Fibroblast of the conjunctiva (primary cell): Measurements from ENCODE around the gene COMT.
"Not testable (repeated sequence)": the region's sequence is repeated elsewhere in the genome, so short reads cannot be mapped to it uniquely, and the experiment has no call there.

Source experiments
- DNase-seq: peaks from one replicate; pipeline ENCODE4 v3.0.0-alpha.2; 2010; ENCODE audit warnings: low read depth

COMT gene

DNA sequence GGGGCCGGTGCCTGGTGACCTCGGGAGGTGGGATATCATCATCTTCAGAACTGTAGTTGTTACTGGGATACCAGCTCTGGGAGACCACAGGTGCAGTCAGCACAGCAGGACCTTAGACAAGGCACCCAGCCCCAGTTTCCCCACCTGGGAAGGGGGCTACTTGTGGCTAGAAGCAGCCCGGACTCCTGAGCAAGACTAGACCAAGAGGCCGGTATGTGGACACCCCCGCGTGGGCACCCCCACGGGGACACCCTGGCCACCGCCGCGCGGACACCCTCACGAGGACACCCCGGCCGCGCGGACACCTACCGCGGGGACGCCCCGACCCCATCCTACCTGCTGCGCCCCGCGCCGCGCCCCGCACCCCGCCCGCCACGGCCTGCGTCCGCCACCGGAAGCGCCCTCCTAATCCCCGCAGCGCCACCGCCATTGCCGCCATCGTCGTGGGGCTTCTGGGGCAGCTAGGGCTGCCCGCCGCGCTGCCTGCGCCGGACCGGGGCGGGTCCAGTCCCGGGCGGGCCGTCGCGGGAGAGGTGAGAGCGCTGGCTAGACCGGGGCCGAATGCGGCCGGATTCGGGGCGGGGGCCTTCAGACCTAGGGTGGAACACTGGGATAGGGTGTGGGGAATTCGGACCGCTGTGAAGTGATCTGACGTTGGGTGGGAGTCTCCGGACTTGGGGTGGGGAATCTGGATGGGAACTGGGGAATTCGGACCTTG lies at the start of gene COMT, which contains the start of gene TXNRD2:
TSS of gene COMT (plus strand) at position 408 of the 718 bp plus-strand sequence. CDS start 20,755 bp downstream, outside the sequence.
TSS of gene TXNRD2 (minus strand) at position 454 of the 718 bp plus-strand sequence. CDS start at position 439, 15 bp downstream.
- no peak for DNase-seq

DNA sequence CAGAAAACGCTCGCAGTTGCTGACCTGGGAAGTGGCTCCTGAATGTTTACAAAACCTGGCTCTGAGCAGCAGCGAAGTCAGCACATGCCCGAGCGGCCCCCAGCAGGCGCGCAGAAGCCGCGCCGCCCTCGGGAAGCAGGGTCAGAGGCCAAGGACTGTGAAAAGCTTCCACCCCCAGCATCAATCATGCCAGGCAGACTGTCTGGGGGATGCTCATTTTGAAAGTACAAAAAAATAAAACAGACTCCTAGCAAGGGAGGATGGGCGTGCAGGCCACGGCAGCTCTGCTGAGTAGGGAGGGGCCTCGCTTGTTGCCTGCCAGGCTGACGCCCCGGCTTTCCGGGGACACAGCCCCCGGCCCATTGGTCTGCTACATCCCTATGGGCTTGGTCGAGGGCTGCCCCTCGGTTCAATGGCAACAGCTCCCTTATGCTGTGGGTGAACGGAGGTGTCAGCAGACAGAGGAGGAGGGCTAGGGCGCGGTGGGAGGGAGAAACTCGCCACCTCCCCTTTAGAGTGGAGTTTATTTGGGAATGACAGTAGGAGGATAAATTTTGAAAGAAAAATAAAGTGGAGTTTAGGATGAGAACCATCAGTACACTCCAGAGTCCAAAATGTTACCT lies 49.2 kb upstream of the COMT start:
- DNase-seq, result no peak

DNA sequence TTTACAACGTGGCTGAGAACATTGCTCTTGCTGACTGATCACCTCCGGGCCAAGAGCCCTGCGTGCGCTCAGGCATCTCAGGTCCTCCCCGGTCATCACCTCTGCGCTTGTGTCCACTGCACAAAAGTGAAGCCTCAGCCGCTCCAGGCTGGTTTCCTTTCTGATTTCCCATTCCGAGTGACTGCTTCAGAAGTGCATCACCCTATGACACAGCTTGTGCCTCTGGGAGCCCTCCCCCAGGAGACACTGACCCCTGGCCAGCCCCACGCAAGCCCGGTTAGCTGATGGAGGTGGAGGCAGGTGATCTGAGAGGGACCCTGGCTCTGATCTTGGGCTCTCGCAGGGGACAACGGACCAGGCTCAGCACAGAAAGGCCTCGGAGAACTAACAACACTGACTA lies 48.6 kb upstream of the COMT start:
- DNase-seq, result no peak

DNA sequence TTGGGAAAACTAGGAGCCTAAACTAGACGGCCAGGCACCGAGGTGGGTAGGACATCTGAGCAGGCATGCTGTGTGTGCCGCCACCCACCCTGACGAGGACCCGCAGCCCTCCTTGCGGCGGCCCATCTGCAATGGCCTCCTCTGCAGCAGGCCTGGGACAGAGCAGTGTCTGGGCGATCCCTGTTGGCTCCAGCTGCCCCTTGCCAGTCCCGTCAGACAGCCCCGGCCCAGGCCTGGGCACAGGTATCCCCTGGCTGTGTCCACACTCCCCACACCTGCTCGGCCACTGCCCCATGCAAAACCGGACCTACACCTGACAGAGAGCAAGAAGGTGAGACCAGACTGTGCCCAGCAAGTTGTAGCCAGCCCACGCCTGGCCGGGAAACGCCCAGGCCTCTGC lies 48.2 kb upstream of the COMT start:
- no peak for DNase-seq

DNA sequence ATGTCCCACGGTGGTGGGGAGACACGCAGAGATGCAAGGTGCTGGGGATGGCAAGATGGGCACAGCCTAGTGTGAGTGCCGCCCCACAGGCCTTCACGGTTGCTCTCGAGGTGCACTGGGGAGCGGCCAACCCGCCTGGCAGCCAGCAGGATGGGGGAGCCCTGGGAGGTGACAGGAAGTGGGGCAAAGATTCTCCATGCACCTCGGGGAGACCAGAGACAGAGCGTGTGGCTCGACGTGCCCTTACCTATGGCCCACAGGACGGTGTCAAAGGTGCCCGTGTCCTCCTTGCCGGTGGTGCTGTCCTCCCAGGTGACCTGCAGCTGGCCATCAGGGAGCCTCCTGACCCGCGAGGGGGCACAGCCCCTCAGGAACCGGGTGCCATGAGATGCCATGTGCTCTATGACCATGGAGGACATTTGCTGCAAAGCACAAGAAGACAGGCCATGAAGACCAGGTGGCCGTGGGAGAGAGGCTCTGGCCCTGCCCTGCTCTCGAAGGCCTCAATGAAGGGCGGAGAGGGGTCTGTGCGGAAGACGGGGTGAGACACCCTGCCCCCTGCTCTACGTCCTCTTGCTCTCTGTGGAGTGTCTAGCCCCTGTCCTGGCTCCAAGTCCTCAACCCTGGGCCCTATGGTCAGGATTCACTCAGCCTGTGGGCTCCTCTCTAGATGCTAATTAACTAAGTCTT lies 46.3 kb upstream of the COMT start:
- no peak for DNase-seq

DNA sequence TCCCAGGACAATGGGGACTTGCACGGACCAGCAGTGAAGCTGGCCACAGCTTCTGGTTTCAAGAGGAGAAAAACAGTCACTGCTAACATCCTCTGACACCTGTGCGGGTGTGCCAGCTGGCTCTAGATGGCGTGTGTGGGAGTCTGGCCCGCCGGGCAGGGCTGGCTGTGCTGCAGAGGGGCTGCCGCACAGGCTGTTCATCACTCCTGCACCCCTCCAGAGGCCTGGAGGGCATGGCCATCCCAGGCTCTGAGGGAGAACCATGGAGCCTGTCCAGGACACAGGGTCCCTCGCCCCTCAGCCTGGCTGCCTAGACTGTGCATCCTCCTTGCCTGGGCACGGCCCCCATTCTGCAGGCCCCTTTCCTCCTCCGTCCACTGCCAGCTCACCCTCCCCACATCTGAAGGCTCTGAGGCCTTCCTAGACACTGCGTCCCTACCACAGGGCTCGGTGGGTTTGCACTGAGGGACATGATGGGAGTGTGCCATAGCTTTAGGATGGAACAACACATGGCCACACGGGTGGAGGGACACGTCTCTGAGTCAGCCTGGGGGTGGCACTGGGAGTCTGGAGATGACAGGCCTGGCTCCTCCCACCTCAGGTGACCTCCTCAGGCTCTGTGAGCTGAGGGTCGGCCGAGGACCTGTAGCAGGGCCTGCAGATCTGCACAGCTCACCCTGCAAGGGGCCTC lies 44.8 kb upstream of the COMT start:
- no peak for DNase-seq

DNA sequence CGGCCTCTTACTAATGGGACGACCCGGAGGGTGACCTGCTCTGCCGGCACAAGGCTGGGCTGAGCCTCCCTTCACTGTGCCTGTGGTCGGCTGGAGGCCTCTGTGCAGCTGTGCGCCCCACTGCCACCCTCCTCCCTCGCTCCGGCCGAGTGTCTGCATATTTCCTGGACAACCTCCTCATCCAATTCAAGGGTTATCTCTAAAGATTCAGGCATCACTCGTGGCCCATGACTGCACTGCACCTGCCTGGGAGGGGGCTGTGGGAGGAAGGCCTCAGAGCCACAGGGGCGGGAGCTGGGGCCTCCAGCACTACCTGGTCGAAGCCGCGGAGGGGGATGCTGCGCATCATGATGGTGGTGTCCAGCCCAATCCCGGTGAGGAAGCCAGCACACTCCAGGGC lies 43.8 kb upstream of the COMT start:
- no peak for DNase-seq

DNA sequence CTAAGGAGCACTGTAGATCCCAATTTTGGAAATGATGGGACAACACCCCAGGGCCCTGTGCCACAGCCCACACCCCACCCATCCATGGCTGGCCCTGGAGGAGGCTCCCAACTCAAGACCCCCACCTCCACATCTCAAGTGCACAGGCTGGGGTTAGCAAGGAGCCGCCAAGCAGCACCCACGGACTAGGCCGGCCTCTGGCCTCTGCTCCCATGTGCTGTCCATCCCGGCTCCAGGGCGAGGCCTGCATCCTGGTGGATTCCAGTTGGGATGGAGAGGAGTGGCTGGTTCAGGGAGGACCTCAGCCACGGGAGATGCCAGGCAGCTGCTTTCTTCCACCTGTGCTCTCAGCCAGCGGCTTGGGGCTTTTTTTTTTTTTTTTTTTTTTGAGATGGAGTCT lies 43.4 kb upstream of the COMT start:
- DNase-seq, result no peak

DNA sequence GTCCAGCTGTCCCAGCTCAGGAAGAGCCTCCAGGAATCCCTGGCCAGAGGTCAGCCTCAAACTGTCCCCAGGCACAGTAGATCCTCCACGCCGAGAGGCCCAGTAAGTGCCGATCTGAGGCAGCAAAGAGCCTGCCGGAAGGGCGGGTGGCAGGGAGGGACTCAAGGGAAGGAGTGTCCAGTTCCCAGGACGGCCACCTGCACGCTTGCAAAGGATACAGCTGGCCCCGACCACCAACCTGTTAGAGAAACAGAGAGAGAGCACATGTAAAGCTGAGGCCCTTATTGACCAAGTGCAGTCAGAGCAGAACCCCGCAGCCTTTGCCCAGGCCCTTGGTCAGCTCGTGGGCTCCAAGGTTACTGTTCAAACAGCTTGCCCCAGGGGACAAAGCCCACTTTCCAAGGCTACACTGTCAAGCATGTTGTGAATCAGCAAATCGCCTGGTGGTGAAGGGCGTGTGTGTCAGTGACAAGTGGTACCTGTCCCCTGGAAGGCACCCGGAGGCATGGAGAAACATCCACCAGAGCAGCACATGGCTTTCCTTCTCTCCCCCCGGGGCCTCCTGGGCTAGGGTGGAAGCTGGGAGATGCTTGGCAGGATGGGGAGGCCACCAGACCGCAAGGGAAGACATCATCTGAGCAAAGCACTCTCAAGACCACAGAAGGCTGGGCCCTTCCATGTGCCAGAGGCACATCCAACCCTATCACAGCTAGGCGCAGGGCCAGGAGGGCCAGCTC lies 42.6 kb upstream of the COMT start:
- DNase-seq, result no peak

DNA sequence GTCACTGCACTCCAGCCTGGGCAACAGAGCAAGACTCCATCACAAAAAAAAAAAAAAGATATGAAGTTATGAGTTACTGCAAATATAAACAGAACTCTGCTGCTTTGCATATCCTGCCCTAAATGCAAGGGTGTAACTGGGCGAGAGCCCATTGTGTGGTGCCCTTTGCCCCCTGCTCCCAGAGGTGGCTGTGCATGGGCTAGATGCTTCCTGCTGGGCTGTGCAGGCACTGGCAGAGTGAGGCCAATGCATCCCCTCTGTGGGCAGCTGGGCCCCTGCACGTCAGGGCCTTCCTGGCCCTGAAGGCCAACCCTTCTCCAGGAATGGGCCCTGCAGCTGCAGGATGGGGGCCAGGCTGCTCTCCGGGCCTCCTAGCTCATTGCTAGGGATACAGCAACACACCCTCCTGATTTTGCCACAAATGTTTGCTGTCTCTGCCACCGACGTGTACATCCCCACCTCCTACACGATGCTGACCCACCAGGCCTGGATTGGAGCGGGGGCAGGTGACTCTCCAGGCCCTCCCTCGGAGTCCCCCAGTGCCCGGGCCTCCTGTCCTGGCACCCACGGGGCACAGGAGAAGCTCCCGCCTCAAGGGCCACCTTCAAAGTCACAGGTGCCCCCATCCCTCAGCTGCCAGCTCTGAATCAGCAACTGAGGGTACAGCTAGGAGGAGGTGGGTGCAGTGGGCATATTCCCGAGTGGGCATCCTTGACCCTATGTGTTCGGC lies 40.7 kb upstream of the COMT start:
- DNase-seq, result no peak

DNA sequence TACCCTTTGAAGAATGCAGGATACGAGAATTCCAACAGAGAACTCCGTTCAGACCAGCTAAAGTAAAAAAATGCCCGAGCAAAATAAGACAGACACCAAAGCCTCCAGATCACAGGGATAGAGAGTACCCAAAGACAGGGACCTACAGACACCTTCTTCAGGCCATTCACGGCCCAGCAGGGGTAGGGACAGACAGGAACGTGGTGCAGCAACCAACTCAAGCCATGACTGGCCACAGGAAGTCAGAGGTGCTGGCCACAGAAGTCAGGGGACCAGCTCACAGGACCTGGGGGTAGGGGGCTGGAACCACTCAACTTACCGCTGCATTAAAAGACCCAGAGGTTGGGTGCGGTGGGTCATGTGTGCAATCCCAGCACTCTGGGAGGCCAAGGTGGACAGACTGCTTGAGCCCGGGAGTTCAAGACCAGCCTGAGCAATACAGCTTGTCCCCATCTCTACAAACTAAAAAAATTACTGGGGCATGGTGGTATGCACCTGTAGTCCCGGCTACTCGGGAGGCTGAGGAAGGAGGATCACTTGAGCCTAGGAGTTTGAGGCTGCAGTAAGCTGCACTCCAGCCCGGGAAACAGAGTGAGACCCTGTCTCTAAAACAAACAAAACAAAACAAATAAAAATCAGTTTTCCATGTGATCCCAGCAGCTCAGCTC lies 39.9 kb upstream of the COMT start:
- no peak for DNase-seq

DNA sequence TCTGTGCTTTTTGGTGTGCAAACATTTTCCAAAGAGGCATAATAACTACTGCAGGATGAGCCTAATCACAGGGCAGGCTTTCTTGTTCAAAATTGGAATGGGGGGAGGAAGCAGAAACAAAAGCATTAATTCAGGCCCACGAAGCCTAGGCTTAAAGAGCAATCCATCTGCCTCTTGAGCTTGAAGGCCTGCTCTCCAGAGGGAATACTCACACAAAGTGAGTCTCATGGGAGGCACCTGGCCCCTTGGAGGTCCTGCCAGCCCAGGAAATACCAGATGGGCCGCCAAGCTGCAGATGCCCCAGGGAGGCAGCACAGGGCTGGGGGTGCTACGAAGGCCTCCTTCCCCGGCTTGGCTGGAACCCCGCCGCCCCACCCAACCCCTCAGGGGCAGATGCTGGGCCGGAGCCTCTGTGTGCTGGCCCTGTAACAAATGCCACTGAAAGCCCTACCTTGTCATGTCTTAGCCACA lies 39.3 kb upstream of the COMT start:
- no peak for DNase-seq

DNA sequence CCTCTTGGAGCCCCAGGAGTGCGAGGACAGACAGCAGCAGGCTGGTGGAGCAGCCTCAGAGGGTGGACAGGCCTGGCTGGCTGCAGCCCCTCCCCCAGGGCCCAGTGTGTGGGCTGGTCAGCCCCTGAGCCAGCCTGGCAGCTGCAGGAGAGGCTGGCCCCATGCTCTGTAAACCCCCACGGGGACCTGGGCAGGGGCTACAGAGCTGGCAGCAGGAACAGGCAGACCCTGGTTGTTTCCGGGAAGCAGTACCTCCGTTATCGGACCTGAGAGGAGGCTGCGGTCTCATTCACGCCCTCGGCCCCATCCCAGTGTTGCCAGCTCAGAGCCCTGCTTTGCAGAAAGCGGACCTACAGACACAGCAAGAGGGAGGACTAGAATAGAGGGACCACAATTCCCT lies 38.5 kb upstream of the COMT start:
- DNase-seq, result no peak

DNA sequence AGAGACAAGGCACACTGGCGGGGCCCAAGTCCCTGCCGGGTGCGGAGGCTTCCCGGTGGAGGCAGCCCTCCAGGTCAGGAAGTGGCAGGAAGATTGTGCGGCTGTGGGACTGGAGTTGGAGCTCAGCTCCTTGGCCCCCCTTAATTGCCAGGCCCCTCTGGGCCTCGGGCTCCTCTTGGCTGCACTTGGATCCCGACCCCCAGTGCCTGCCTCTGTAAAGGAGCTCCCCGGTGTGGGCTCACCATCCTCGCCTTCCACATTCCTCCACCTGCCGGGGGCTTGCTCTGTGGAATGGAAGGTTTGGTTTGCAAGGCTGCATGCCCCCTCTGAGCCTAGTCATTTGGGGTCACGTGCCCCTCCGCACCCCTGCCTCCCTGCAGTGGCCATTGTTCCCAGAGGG lies 38.1 kb upstream of the COMT start:
- DNase-seq, result no peak

DNA sequence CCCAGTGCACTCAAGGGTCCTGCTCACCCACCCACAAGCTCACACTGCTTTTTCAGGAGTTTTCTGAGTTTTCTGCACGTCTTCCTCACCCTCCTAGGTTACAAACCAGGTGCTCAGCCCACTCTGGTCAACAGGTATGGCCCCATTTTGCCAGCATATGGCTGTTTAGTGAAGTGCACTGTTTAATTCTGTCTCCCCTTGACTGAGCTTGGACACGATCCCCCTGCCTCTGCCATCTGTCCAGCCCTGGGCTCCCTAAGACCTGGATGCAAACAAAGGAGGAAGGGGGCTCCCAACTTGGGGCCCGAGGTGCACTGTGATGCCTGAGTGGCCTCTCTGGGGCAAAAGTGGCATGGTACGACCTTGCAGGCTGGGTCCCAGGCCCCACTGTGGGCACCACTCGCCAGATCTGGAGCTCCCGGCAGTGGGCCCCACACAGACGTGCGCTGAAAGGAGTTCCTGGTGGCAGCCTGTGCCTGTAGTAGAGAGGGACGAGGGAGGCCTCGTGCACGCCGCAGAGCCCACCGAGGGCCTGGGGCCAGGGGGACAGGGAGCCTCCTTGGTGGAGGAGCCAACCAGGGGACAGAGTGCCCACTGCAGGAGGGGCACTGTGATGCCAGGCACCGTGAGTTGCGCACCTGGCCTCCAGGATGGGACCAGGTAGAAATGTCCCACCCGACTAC lies 37.3 kb upstream of the COMT start:
- DNase-seq, result no peak

DNA sequence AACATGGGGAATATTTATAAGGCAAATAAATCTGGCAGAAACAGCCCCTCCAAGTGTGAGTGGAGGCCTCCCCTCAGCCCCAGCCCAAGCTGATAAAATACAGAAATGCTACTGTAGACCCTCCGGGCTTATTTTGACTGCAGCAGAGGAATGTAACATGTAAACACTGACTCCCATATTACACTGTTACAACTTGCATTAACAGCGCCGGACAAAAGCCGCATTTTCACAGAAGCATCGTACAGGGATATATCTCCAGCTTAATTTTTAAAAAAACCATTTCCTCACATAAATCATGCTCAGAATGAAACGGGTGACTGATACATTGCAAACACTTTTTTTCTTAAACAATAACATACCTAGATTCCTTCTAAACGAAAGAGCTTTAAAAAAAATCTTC lies 36.6 kb upstream of the COMT start:
- no peak for DNase-seq

DNA sequence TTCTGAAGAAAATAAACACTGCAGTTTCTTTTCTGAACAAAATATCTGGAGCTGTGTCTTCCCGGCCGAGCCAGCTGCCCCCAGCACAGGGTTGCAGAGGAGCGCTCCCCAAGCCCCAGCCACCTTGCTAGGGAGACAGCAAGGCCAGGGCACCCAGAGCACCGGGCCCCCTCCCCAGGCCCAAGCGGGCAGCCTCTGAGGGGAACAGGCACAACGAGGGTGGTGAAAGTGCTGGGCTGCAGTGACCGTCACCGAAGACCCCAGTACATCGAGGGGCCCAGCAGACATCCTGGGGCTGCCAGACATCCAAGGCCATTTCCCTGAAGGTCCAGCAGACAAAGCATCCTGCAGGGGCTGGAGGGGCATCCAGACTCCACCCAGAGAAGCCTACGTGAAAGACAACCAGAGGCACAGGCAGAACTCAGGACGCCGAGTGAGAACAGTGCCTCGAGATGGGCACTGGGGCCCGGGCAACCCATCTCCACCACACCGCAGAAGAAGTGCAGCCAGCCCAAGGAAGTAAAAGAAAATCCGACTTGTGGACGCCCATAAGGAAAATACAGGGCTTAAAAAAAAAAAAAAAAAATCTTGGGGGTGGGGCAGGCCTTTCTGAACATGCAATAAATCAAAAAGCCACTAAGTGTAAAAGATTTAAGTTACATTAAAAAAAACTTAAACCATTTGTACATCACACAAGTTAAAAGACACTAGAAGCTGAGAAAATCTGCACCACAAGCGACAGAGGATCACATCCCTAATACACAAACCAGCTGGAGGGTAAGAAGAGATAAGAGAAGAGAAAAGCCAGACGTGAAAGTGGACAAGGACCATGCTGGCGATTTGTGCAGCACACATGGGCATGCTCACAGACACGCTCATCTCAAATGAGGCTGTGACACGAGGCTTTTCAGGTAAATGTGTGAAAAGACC lies 36.0 kb upstream of the COMT start:
- no peak for DNase-seq

DNA sequence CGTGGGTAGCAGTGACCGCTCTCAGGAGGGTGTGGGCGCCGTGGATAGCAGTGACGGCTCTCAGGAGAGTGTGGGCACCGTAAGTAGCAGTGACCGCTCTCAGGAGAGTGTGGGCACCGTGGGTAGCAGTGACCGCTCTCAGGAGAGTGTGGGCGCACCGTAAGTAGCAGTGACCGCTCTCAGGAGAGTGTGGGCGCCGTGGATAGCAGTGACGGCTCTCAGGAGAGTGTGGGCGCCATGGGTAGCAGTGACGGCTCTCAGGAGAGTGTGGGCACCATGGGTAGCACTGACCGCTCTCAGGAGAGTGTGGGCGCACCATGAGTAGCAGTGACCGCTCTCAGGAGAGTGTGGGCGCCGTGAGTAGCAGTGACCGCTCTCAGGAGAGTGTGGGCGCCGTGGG lies 34.7 kb upstream of the COMT start:
- DNase-seq, result not testable (repeated sequence)

DNA sequence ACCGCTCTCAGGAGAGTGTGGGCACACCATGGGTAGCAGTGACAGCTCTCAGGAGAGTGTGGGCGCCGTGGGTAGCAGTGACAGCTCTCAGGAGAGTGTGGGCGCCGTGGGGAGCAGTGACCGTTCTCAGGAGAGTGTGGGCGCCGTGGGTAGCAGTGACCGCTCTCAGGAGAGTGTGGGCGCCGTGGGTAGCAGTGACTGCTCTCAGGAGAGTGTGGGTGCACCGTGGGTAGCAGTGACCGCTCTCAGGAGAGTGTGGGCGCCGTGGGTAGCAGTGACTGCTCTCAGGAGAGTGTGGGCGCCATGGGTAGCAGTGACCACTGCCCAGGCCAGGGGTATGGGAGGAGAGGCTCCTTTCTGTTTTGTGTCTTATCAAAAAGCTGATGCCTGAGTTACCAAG lies 33.7 kb upstream of the COMT start:
- not testable (repeated sequence) for DNase-seq
